GM18502 (cell line): ENCODE measurements around the gene KLK10.
"Not testable (repeated sequence)": the region's sequence is repeated elsewhere in the genome, so short reads cannot be mapped to it uniquely, and the experiment has no call there.

ENCODE experiments used
- ATAC-seq: cut with Tn5 transposase; IDR thresholded peaks from one replicate; pipeline ENCODE4 v1.9.1; 2021; ENCODE audit warnings: mild to moderate bottlenecking; ENCODE audit not compliant: unreplicated experiment, poor library complexity

The KLK10 gene

GRCh38 chr19:50972795-50973376 lies 46.6 kb downstream of the KLK10 start:
- ATAC-seq: no peak

- not testable (repeated sequence) for ATAC-seq
Measured at GRCh38 chr19:50969810-50970209, 49.7 kb downstream of the KLK10 start.

- ATAC-seq: no peak
Measured at GRCh38 chr19:50969413-50969760, 50.1 kb downstream of the KLK10 start, which contains the start of gene KLK6. Gene KLK6 (minus strand): TSS chr19:50969591. CDS start chr19:50968104, 1,487 bp downstream.

GRCh38 chr19:50968716-50969412 lies 50.6 kb downstream of the KLK10 start:
- no peak for ATAC-seq

- no peak for ATAC-seq
Measured at GRCh38 chr19:50967929-50968715, 51.4 kb downstream of the KLK10 start.

GRCh38 chr19:50964266-50964665 lies 55.2 kb downstream of the KLK10 start:
- ATAC-seq: no peak

GRCh38 chr19:50963381-50963780 lies 56.1 kb downstream of the KLK10 start:
- ATAC-seq: no peak
